PC-9 (cell line): Measurements from ENCODE around the gene NUPR1. TPM values are rescaled to one million over a fixed set of nuclear protein-coding genes. Genes with fewer than 3 reads are reported as not detected.
"Not testable (repeated sequence)": the region's sequence is repeated elsewhere in the genome, so short reads cannot be mapped to it uniquely, and the experiment has no call there.

Experiments
- BruUV-seq: library from RNA; stranded (reverse); fragments of 400-500 nt; replicated peaks from 2 replicates; lab custom pipeline; 2021; lab: Mats Ljungman, UMichigan
- CTCF ChIA-PET: fragments of 300-600 bp; sonication (Branson Sonifier 250); formaldehyde crosslinking; loops from one replicate; lab custom pipeline; 2022; ENCODE audit warnings: antibody characterized with exemption; lab: Charles Lee
- POLR2A ChIA-PET: fragments of 300-600 bp; sonication (Branson Sonifier 250); formaldehyde crosslinking; loops from one replicate; lab custom pipeline; 2022; ENCODE audit warnings: antibody characterized with exemption; ENCODE audit not compliant: unreplicated experiment; lab: Charles Lee
- DNase-seq, 2 experiments: peaks; one replicate each; pipeline versions ENCODE4 v3.0.0 to v3.0.0-alpha.2; 2015 to 2022; ENCODE audit warnings: mixed read lengths in 1 of 2
- H2AFZ ChIP-seq: fragments of 200-600 bp; sonication (generic); 2 replicates; pipeline ENCODE4 v1.8.1; 2017; ENCODE audit warnings: antibody characterized with exemption
- H3F3A ChIP-seq: fragments of 200-600 bp; sonication (generic); 2 replicates; pipeline ENCODE4 v1.8.1; 2017; ENCODE audit warnings: antibody characterized with exemption, mild to moderate bottlenecking, low read depth; ENCODE audit not compliant: insufficient read depth
- H3K27ac ChIP-seq: fragments of 200-600 bp; sonication (generic); 2 replicates; pipeline ENCODE4 v1.6.1; 2016; ENCODE audit warnings: mixed run types
- H3K27me3 ChIP-seq: fragments of 200-600 bp; sonication (generic); 2 replicates; pipeline ENCODE4 v1.6.1; 2016; ENCODE audit warnings: low read depth, mixed run types; ENCODE audit not compliant: insufficient read depth
- H3K36me3 ChIP-seq: fragments of 200-600 bp; sonication (generic); 2 replicates; pipeline ENCODE4 v1.6.1; 2016; ENCODE audit warnings: low read depth, mixed run types
- H3K4me1 ChIP-seq: fragments of 200-600 bp; sonication (generic); replicated peaks from 2 replicates; pipeline ENCODE4 v1.6.1; 2016; ENCODE audit warnings: mixed run types; ENCODE audit not compliant: insufficient read depth
- H3K4me2 ChIP-seq: fragments of 200-600 bp; sonication (generic); 2 replicates; pipeline ENCODE4 v1.6.1; 2017; ENCODE audit warnings: mixed run types
- H3K4me3 ChIP-seq: fragments of 200-600 bp; sonication (generic); 2 replicates; pipeline ENCODE4 v1.6.1; 2016; ENCODE audit warnings: mixed run types
- H3K79me2 ChIP-seq: fragments of 200-600 bp; sonication (generic); 2 replicates; pipeline ENCODE4 v1.6.1; 2017; ENCODE audit warnings: low read depth, mixed run types
- H3K9me2 ChIP-seq: fragments of 200-600 bp; sonication (generic); 2 replicates; pipeline ENCODE4 v1.8.1; 2017; ENCODE audit warnings: mild to moderate bottlenecking; ENCODE audit not compliant: insufficient read depth
- H3K9me3 ChIP-seq: fragments of 200-600 bp; sonication (generic); 2 replicates; pipeline ENCODE4 v1.8.1; 2016; ENCODE audit warnings: low read depth; ENCODE audit not compliant: insufficient read depth
- H4K20me1 ChIP-seq: fragments of 200-600 bp; sonication (generic); 2 replicates; pipeline ENCODE4 v1.8.1; 2017; ENCODE audit not compliant: insufficient read depth
- CTCF ChIP-seq: fragments of 200-600 bp; sonication (generic); conservative IDR thresholded peaks from 2 replicates; pipeline ENCODE4 v1.6.1; 2017; ENCODE audit warnings: mixed run types, antibody characterized with exemption, mild to moderate bottlenecking, moderate library complexity
- EZH2 ChIP-seq: fragments of 200-600 bp; sonication (generic); IDR thresholded peaks from 2 replicates; pipeline ENCODE4 v1.8.0; 2017; ENCODE audit warnings: antibody characterized with exemption, low read depth
- intact Hi-C: fragments of 100-400 bp; cut with micrococcal nuclease; formaldehyde crosslinking; loops from one replicate; pipeline ENCODE4 v1.10.0; 2022; ENCODE audit not compliant: unreplicated experiment
- total RNA-seq: library from RNA; stranded (reverse); gene quantifications from 2 replicates; pipeline ENCODE4 v1.2.3, GENCODE V29; 2021

Gene NUPR1
- total RNA-seq, 1 experiment from 2014 or later: 17.3 TPM

- H3K36me3 ChIP-seq: no peaks in the 10 kb centered on the region
- no peak overlapping the region for H2AFZ ChIP-seq
- H4K20me1 ChIP-seq: no peaks in the 10 kb centered on the region
- BruUV-seq: no TSS peak
- H3K4me3 ChIP-seq: no peak overlapping the region
- DNase-seq: no peak
- H3K27me3 ChIP-seq: no peaks in the 10 kb centered on the region
- H3K9me2 ChIP-seq: no peaks in the 10 kb centered on the region
- TF ChIP-seq CTCF (no peak), EZH2 (no peak)
- H3K27ac ChIP-seq: peak overlapping the region; percentile 42
- peaks cover 40% of the 10 kb centered on the region; the same call in 1 of the 2 replicates for H3F3A ChIP-seq
- H3K79me2 ChIP-seq: no peaks in the 10 kb centered on the region
- ChIA-PET POLR2A (no interaction called here), CTCF (no interaction called here)
- H3K4me1 ChIP-seq: peaks cover 58% of the 10 kb centered on the region
- no peaks in the 10 kb centered on the region for H3K9me3 ChIP-seq
- peak overlapping the region; percentile 11 for H3K4me2 ChIP-seq
- intact Hi-C loops: loop anchor here (5.0 kb wide), 1 partner anchor 36 kb away; the partner anchor contains the start of genes APOBR and CLN3
Observed at GRCh38 chr16:28528463-28528867, 10.3 kb downstream of the NUPR1 start.

- no peaks in the 10 kb centered on the region for H3K36me3 ChIP-seq
- no peaks in the 10 kb centered on the region for H3K9me2 ChIP-seq
- no TSS peak for BruUV-seq
- H3F3A ChIP-seq: peaks cover 40% of the 10 kb centered on the region; the same call in 1 of the 2 replicates
- no peaks in the 10 kb centered on the region for H4K20me1 ChIP-seq
- H2AFZ ChIP-seq: no peak overlapping the region
- H3K27me3 ChIP-seq: no peaks in the 10 kb centered on the region
- TF ChIP-seq EZH2 (no peak), CTCF (no peak)
- no peak for DNase-seq
- POLR2A ChIA-PET: no interaction called here
- CTCF ChIA-PET: no interaction called here
- intact Hi-C loops: loop anchor here (2.0 to 5.0 kb wide), 2 partner anchors 23 to 36 kb away; partner anchors contain the start of genes APOBR and CLN3
- peak overlapping the region; percentile 11; the same call in 1 of the 2 replicates for H3K4me2 ChIP-seq
- H3K9me3 ChIP-seq: no peaks in the 10 kb centered on the region
- H3K4me1 ChIP-seq: peaks cover 58% of the 10 kb centered on the region
- H3K79me2 ChIP-seq: no peaks in the 10 kb centered on the region
- no peak overlapping the region for H3K4me3 ChIP-seq
- peak overlapping the region; percentile 42 for H3K27ac ChIP-seq
Observed at GRCh38 chr16:28527985-28528384, 10.8 kb downstream of the NUPR1 start.

GRCh38 chr16:28527100-28527785 lies 11.5 kb downstream of the NUPR1 start:
- H3K79me2 ChIP-seq, H3K27me3 ChIP-seq, CTCF ChIA-PET, H3K9me2 ChIP-seq, H3K36me3 ChIP-seq, H3K4me3 ChIP-seq, H3K9me3 ChIP-seq, H2AFZ ChIP-seq, BruUV-seq, H4K20me1 ChIP-seq, POLR2A ChIA-PET: not testable (repeated sequence)
- Histone ChIP-seq H3K4me1 (peaks cover 53% of the 10 kb centered on the region), H3K27ac (peak overlapping the region; percentile 60), H3F3A (peaks cover 39% of the 10 kb centered on the region; the same call in 1 of the 2 replicates), H3K4me2 (peak overlapping the region; percentile 35)
- intact Hi-C loops: loop anchor here (2.0 to 5.0 kb wide), 2 partner anchors 22 to 35 kb away; partner anchors contain the start of genes APOBR and CLN3
- peak in 1 of 2 experiments; percentile 98 for DNase-seq
